Activated CD8-positive, alpha-beta T cell treated with anti-CD3 and anti-CD28 coated beads for 36 hours (primary cell): Measurements from ENCODE around the gene NKD1. TPM values are rescaled to one million over a fixed set of nuclear protein-coding genes. Genes with fewer than 3 reads are reported as not detected.
"Not testable (repeated sequence)": the region's sequence is repeated elsewhere in the genome, so short reads cannot be mapped to it uniquely, and the experiment has no call there.

Experiments used
- ATAC-seq: fragments of 200-7000 bp; cut with Tn5 transposase; one replicate; pipeline ENCODE4 v1.10.0; 2021; ENCODE audit warnings: mild to moderate bottlenecking, moderate library complexity
- CTCF ChIA-PET: fragments of 350-600 bp; sonication (Branson Sonifier 250); formaldehyde crosslinking; loops from one replicate; lab custom pipeline; 2021; ENCODE audit warnings: antibody characterized with exemption; lab: Charles Lee
- POLR2A ChIA-PET: fragments of 350-600 bp; sonication (Branson Sonifier 250); formaldehyde crosslinking; loops from one replicate; lab custom pipeline; 2021; ENCODE audit warnings: antibody characterized with exemption; lab: Charles Lee
- DNase-seq: peaks from one replicate; pipeline ENCODE4 v3.0.0-alpha.2; 2020
- H3K27ac Mint-ChIP-seq: one replicate; pipeline ENCODE4 v1.8.0; 2021; ENCODE audit warnings: mild to moderate bottlenecking, mixed read lengths
- H3K27me3 Mint-ChIP-seq: one replicate; pipeline ENCODE4 v1.8.0; 2021; ENCODE audit warnings: mixed read lengths
- H3K36me3 Mint-ChIP-seq: one replicate; pipeline ENCODE4 v1.8.0; 2021; ENCODE audit warnings: low read depth, mixed read lengths
- H3K4me1 Mint-ChIP-seq: one replicate; pipeline ENCODE4 v1.8.0; 2021; ENCODE audit warnings: low read depth, mixed read lengths
- H3K4me3 Mint-ChIP-seq: one replicate; pipeline ENCODE4 v1.8.0; 2021; ENCODE audit warnings: mild to moderate bottlenecking, moderate library complexity, mixed read lengths
- H3K9me3 Mint-ChIP-seq: one replicate; pipeline ENCODE4 v1.8.0; 2021; ENCODE audit warnings: mixed read lengths
- intact Hi-C: fragments of 100-400 bp; cut with micrococcal nuclease; formaldehyde crosslinking; loops from one replicate; pipeline ENCODE4 v1.10.0; 2022
- total RNA-seq, 2 experiments: library from RNA; stranded (reverse); gene quantifications; one replicate each; pipeline ENCODE4 v1.2.3, GENCODE V29; 2021
- TF ChIP-seq, protein P1 (sequence below): fragments of 200-600 bp; IDR thresholded peaks from one replicate; pipeline ENCODE4 v1.8.0; 2022; ENCODE audit warnings: antibody characterized with exemption, mild to moderate bottlenecking

The NKD1 gene
- total RNA-seq, 2 experiments from 2014 or later, result 1.9 to 3.6 TPM

DNA sequence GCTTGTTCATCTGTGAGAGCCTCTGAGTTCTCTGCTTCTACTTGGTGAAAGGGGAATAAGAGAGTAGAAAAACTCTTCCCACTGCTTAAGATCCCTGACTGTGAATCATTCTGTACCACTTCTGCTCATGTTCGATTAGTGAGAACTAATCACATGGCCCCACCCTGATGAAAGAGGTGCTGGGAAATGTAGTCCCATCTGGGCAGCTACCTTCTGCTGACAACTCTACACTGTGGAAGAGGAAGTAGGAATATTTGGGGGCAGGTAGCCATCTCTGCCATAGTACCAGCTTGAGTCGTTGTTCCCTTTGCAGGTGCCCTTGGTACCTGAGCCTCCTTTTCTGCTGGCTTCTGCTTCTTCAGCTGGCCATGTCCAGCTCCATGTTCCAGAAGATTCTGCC, 29.9 kb downstream of the NKD1 start:
- TF ChIP-seq, protein P1, sequence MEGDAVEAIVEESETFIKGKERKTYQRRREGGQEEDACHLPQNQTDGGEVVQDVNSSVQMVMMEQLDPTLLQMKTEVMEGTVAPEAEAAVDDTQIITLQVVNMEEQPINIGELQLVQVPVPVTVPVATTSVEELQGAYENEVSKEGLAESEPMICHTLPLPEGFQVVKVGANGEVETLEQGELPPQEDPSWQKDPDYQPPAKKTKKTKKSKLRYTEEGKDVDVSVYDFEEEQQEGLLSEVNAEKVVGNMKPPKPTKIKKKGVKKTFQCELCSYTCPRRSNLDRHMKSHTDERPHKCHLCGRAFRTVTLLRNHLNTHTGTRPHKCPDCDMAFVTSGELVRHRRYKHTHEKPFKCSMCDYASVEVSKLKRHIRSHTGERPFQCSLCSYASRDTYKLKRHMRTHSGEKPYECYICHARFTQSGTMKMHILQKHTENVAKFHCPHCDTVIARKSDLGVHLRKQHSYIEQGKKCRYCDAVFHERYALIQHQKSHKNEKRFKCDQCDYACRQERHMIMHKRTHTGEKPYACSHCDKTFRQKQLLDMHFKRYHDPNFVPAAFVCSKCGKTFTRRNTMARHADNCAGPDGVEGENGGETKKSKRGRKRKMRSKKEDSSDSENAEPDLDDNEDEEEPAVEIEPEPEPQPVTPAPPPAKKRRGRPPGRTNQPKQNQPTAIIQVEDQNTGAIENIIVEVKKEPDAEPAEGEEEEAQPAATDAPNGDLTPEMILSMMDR, result no peak
- H3K27ac Mint-ChIP-seq, result no peak overlapping the region
- CTCF ChIA-PET, result interaction anchor here (0.7 to 1.1 kb wide), 5 partner anchors 9 to 228 kb away, joined by 3 to 5 read pairs (median 3); no protein-coding TSS in a partner anchor
- H3K36me3 Mint-ChIP-seq, result no peaks in the 10 kb centered on the region
- POLR2A ChIA-PET, result interaction anchor here (0.6 kb wide), 1 partner anchor 1959 kb away, joined by 3 read pairs; no protein-coding TSS in a partner anchor
- no peak overlapping the region for H3K4me3 Mint-ChIP-seq
- peaks cover 5% of the 10 kb centered on the region for H3K4me1 Mint-ChIP-seq
- intact Hi-C loops, result no loop called here
- ATAC-seq (no peak), DNase-seq (no peak)
- no peaks in the 10 kb centered on the region for H3K27me3 Mint-ChIP-seq
- no peaks in the 10 kb centered on the region for H3K9me3 Mint-ChIP-seq

DNA sequence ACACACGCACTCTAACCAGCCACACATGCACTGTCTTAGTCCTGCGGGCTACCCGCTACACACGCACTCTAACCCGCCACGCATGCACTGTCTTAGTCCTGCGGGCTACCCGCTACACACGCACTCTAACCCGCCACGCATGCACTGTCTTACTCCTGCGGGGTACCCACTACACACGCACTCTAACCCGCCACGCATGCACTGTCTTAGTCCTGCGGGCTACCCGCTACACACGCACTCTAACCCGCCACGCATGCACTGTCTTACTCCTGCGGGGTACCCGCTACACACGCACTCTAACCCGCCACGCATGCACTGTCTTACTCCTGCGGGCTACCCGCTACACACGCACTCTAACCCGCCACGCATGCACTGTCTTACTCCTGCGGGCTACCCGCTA, 31.2 kb downstream of the NKD1 start:
- DNase-seq, H3K36me3 Mint-ChIP-seq, intact Hi-C loops, H3K27ac Mint-ChIP-seq, H3K9me3 Mint-ChIP-seq, H3K27me3 Mint-ChIP-seq, H3K4me3 Mint-ChIP-seq, ATAC-seq, POLR2A ChIA-PET: not testable (repeated sequence)
- peaks cover 16% of the 10 kb centered on the region for H3K4me1 Mint-ChIP-seq
- CTCF ChIA-PET, result interaction anchor here (1.6 kb wide), 1 partner anchor 86 kb away, joined by 5 read pairs; no protein-coding TSS in a partner anchor

DNA sequence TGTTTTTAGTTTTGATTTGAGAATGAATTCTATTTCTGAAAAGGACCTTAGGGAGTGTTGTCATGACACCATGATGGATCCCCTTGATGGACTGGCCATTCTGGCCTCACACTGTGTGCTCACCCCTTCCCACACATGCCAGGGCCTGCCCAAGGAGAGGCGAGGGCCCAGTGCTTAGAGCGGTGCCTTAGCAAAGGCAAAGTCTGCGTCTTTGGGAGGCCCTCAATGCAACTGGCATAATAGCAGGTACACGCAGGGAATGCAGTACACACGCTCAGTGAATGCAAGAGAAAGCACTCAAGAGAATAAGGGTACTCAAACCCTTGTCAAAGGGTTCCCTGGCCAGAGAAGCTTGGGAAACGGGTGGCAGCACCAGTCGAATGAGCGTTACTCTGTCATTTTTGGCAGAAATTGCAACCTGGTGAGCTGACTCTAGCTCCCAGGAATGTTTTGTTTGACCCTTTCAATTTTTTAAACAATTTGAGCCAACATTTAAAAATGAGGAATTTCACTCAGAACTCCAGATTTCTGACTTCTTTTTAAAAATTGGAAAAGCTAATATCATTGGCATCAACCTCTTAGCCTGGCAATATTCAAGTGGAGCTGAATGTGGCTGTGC, 32.1 kb downstream of the NKD1 start:
- H3K9me3 Mint-ChIP-seq, result no peaks in the 10 kb centered on the region
- H3K36me3 Mint-ChIP-seq, result no peaks in the 10 kb centered on the region
- ChIA-PET CTCF (interaction anchor here (1.6 kb wide), 1 partner anchor 85 kb away, joined by 5 read pairs; no protein-coding TSS in a partner anchor), POLR2A (no interaction called here)
- no peaks in the 10 kb centered on the region for H3K27me3 Mint-ChIP-seq
- DNase-seq, result no peak
- H3K4me3 Mint-ChIP-seq, result no peak overlapping the region
- peaks cover 18% of the 10 kb centered on the region for H3K4me1 Mint-ChIP-seq
- intact Hi-C loops, result no loop called here
- no peak for ATAC-seq
- TF ChIP-seq, protein P1, result no peak
- no peak overlapping the region for H3K27ac Mint-ChIP-seq

GRCh38 chr16:50581845-50582244, 33.6 kb downstream of the NKD1 start:
- Mint-ChIP-seq H3K9me3 (no peaks in the 10 kb centered on the region), H3K27me3 (no peaks in the 10 kb centered on the region), H3K4me1 (peaks cover 21% of the 10 kb centered on the region), H3K27ac (no peak overlapping the region), H3K36me3 (no peaks in the 10 kb centered on the region), H3K4me3 (no peak overlapping the region)
- no peak for ATAC-seq
- POLR2A ChIA-PET, result no interaction called here
- intact Hi-C loops, result no loop called here
- CTCF ChIA-PET, result interaction anchor here (0.9 kb wide), 1 partner anchor 83 kb away, joined by 3 read pairs; no protein-coding TSS in a partner anchor
- TF ChIP-seq, protein P1, result no peak
- no peak for DNase-seq

DNA sequence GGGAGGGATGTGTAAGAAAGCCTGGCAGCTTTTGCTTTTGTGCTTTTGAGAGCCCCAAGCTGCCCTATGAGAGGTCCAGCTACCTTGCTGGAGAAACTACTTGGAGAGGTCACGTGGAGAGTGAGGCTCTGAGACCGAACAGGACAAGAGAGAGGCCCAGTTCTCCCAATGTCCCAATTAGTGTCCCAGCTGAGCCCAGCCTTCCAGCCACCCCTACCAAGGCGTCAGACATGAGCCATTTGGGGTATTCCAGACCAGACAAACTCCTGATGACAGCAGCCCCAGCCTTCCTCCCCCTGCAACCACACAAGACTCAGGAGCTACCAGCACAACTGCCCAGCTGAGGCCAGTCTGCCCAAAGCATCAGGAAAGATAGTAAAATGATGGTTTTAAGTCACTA, 35.0 kb downstream of the NKD1 start:
- intact Hi-C loops, result no loop called here
- TF ChIP-seq, protein P1, result no peak
- ATAC-seq (no peak), DNase-seq (no peak)
- Mint-ChIP-seq H3K9me3 (peaks cover 3% of the 10 kb centered on the region), H3K27me3 (no peaks in the 10 kb centered on the region), H3K4me3 (no peak overlapping the region), H3K27ac (no peak overlapping the region), H3K4me1 (peaks cover 18% of the 10 kb centered on the region), H3K36me3 (no peaks in the 10 kb centered on the region)
- ChIA-PET POLR2A (no interaction called here), CTCF (interaction anchor here (0.6 to 1.2 kb wide), 2 partner anchors 177 to 223 kb away, joined by 3 to 4 read pairs; no protein-coding TSS in a partner anchor)
